Activated naive CD8-positive, alpha-beta T cell (primary cell): Measurements from ENCODE around the gene MAD1L1.

Source experiments
- H3K27ac Mint-ChIP-seq: one replicate; pipeline ENCODE4 v1.8.0; 2021; ENCODE audit warnings: mixed read lengths
- H3K27me3 Mint-ChIP-seq: one replicate; pipeline ENCODE4 v1.8.0; 2021; ENCODE audit warnings: mixed read lengths
- H3K36me3 Mint-ChIP-seq: one replicate; pipeline ENCODE4 v1.8.0; 2021; ENCODE audit warnings: mixed read lengths
- H3K4me1 Mint-ChIP-seq: one replicate; pipeline ENCODE4 v1.8.0; 2021; ENCODE audit warnings: low read depth, mixed read lengths
- H3K4me3 Mint-ChIP-seq: one replicate; pipeline ENCODE4 v1.8.0; 2021; ENCODE audit warnings: mild to moderate bottlenecking, mixed read lengths
- H3K9me3 Mint-ChIP-seq: one replicate; pipeline ENCODE4 v1.8.0; 2021; ENCODE audit warnings: low read depth, mixed read lengths

Gene MAD1L1

DNA sequence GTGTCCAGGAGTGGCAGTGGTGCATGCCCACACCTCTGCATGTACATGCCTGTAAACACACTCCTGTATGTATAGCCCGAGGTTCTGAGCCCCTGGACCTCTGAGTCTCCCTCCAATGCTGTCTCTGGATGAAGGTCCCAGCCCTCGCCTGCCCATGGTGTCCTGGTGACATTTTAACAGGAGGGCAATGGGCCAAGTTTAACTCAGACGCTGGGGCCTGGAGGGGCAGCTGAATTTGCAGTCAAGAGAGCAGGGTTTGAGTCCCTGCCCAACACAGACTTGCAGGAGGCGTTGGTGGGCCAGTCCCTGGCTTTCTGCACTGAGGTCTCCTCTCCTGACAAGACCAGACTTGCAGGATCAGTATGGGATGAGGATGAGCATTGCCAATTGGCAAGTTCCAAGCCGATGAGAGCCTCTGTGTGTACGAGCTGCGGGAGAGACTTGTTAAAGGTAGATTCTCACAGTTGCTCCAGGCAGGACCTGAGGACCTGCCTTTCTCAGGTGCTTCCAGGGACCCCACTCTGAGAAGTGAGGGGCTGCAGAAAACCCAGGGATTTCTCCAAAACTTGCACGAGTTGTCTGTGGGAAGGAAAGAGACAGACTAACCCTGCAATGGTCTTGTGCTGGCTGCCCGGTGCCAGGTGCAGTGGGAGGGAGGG, 420.8 kb downstream of the MAD1L1 start:
- H3K4me1 Mint-ChIP-seq: peaks cover 3% of the 10 kb centered on the region
- no peak overlapping the region for H3K4me3 Mint-ChIP-seq
- no peaks in the 10 kb centered on the region for H3K36me3 Mint-ChIP-seq
- H3K27me3 Mint-ChIP-seq: no peaks in the 10 kb centered on the region
- no peak overlapping the region for H3K27ac Mint-ChIP-seq
- H3K9me3 Mint-ChIP-seq: no peaks in the 10 kb centered on the region

DNA sequence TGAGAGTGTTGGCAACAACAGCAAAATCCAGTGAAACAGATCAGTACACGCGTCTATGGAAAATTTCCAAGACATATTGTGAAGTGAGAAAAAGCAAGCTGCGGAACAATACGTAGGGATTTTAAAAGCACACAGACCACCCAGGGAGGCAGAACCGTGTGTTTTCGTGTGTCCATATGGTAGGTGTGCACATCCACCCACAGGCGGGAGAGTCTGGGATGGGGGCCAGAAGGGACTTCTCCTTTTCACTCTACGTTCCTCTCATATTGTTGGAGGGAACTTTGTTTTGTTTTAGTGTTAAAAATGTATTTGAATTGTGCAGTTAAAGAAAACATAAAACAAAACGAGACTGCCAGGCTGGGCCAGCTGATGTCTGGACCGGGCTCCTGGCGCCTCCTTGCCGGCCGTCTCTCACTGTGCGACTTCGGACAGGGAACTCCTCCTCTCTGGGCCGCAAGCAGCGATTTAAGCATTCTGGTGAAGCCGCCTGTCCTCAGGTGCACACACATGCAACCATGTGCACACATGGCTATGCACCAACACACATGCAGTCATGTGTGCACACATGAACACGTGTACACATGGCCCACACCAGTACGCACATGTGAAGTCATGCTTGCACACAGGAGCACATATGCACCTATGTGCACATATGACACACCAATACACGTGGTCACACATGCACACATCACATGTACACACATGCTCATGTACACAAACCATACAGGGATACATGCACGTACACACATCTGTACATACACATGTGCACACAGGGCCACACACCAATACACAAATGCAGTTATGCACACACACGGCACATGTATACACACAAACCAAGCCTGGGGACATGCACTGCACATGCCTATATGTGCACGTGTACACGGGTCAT, 421.5 kb downstream of the MAD1L1 start:
- no peaks in the 10 kb centered on the region for H3K9me3 Mint-ChIP-seq
- peaks cover 3% of the 10 kb centered on the region for H3K4me1 Mint-ChIP-seq
- no peaks in the 10 kb centered on the region for H3K36me3 Mint-ChIP-seq
- H3K4me3 Mint-ChIP-seq: no peak overlapping the region
- H3K27ac Mint-ChIP-seq: no peak overlapping the region
- no peaks in the 10 kb centered on the region for H3K27me3 Mint-ChIP-seq

DNA sequence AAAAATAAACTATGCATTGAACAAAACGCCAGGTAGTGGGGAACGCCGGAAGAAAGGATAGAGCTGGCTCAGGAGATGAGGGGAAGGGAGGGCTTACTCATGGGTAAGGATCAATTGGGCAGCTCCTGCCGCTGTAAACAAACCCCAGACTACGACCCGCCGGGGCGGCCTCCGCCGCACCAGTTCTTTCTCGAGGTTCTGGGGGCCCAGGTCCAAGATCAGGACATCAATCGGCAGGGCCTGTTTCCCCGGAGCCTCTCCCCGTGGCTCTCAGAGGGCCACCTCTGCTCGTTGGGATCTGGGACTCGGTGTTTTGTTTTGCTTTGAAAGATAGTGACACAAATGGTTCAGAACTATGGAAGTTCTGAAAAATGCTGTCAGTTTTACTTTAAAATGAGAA, 422.2 kb downstream of the MAD1L1 start:
- H3K9me3 Mint-ChIP-seq: no peaks in the 10 kb centered on the region
- H3K4me1 Mint-ChIP-seq: peaks cover 3% of the 10 kb centered on the region
- no peak overlapping the region for H3K4me3 Mint-ChIP-seq
- no peaks in the 10 kb centered on the region for H3K36me3 Mint-ChIP-seq
- no peaks in the 10 kb centered on the region for H3K27me3 Mint-ChIP-seq
- no peak overlapping the region for H3K27ac Mint-ChIP-seq

DNA sequence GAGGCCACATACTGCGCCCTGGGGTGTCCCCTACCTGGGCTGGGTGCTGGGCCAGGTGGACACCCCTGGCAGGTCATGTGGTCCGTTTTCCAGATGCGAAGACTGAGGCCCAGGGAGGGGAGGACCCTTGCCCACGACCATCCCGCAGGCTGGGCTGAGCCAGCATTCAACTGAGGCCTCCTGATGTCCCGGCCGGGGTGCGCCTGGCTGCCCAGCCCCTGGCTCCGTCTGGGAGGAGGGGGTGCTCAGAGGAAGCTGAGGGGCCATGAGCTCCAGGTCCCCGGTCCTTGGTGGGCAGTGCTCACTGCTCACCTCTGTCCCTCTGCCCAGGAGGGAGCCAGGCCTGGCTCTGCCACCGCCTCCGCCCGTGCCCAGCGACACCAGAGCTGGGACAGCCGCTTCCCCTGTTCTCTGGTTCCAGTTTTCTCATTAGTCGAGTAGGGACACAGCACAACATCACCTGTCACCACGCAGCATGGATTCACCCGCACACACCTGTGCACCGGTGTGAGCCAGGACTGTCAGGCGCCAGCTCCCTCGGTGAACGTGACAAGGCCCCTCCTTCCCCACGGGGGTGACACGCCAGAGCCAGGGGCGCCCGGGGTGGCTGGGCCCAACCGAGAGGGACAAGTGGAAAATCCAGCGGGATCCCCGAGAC, 423.0 kb downstream of the MAD1L1 start:
- H3K27ac Mint-ChIP-seq: no peak overlapping the region

GRCh38 chr7:1809070-1809469, 423.7 kb downstream of the MAD1L1 start:
- no peak overlapping the region for H3K27ac Mint-ChIP-seq
- peaks cover 3% of the 10 kb centered on the region for H3K4me1 Mint-ChIP-seq
- H3K27me3 Mint-ChIP-seq: no peaks in the 10 kb centered on the region
- no peaks in the 10 kb centered on the region for H3K36me3 Mint-ChIP-seq
- H3K9me3 Mint-ChIP-seq: no peaks in the 10 kb centered on the region
- H3K4me3 Mint-ChIP-seq: no peak overlapping the region

More for the DNA sequence above, 423.0 kb downstream of the MAD1L1 start:
- Mint-ChIP-seq H3K27me3 (no peaks in the 10 kb centered on the region), H3K9me3 (no peaks in the 10 kb centered on the region), H3K4me1 (peaks cover 3% of the 10 kb centered on the region), H3K4me3 (no peak overlapping the region), H3K36me3 (no peaks in the 10 kb centered on the region)

- Mint-ChIP-seq H3K36me3 (no peaks in the 10 kb centered on the region), H3K27me3 (no peaks in the 10 kb centered on the region), H3K9me3 (no peaks in the 10 kb centered on the region), H3K4me1 (peaks cover 3% of the 10 kb centered on the region), H3K27ac (no peak overlapping the region), H3K4me3 (no peak overlapping the region)
Observed at GRCh38 chr7:1807821-1808600, 424.7 kb downstream of the MAD1L1 start.

GRCh38 chr7:1806354-1806753, 426.4 kb downstream of the MAD1L1 start:
- Mint-ChIP-seq H3K9me3 (no peaks in the 10 kb centered on the region), H3K36me3 (no peaks in the 10 kb centered on the region), H3K27me3 (no peaks in the 10 kb centered on the region), H3K4me3 (no peak overlapping the region), H3K4me1 (no peaks in the 10 kb centered on the region), H3K27ac (no peak overlapping the region)

DNA sequence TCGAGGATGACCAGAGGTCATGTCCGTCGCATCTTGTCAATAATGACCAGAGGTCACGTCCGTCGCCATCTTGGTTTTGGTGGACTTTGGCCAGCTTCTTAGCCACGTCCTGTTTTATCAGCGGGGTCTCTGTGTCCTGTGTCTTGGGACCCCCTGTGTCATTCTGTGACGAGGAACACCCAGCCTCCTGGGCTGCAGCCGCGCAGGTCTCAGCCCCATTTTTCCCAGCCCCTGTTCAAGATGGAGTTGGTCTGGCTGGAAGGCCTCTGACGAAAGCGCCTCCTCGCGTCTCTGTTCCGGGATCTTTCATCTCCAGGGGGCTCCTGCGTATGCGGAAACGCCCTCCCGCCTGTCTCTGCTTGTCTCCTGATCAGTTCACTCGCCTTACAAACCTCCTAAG, 428.4 kb downstream of the MAD1L1 start:
- H3K27ac Mint-ChIP-seq: no peak overlapping the region
- no peak overlapping the region for H3K4me3 Mint-ChIP-seq
- H3K36me3 Mint-ChIP-seq: no peaks in the 10 kb centered on the region
- no peaks in the 10 kb centered on the region for H3K4me1 Mint-ChIP-seq
- no peaks in the 10 kb centered on the region for H3K9me3 Mint-ChIP-seq
- H3K27me3 Mint-ChIP-seq: no peaks in the 10 kb centered on the region

DNA sequence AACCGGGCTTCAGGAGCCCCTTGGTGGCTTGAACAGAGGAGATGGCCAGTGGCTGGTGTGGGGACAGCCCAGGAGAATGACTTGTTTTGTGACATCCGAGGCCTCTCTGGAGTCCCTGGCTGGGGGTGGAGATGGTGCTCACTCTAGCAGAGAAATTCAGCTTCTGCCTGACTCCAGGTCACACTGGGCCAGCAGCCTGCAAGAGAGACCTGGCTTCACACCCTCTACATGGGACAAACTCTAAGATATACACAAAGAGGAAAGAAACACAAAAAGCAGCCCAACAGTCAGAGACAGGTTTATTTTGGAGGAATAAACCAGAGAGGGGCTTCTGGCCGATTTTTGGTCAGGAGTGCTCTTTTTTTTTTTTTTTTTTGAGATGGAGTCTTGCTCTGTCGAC, 429.8 kb downstream of the MAD1L1 start:
- H3K27ac Mint-ChIP-seq: no peak overlapping the region
- H3K4me3 Mint-ChIP-seq: no peak overlapping the region
- H3K9me3 Mint-ChIP-seq: no peaks in the 10 kb centered on the region
- H3K4me1 Mint-ChIP-seq: no peaks in the 10 kb centered on the region
- no peaks in the 10 kb centered on the region for H3K27me3 Mint-ChIP-seq
- no peaks in the 10 kb centered on the region for H3K36me3 Mint-ChIP-seq

- no peaks in the 10 kb centered on the region for H3K9me3 Mint-ChIP-seq
- H3K4me3 Mint-ChIP-seq: no peak overlapping the region
- H3K27me3 Mint-ChIP-seq: peaks cover 2% of the 10 kb centered on the region
- no peak overlapping the region for H3K27ac Mint-ChIP-seq
- no peaks in the 10 kb centered on the region for H3K36me3 Mint-ChIP-seq
- no peaks in the 10 kb centered on the region for H3K4me1 Mint-ChIP-seq
Observed at GRCh38 chr7:1800902-1801301, 431.8 kb downstream of the MAD1L1 start.

DNA sequence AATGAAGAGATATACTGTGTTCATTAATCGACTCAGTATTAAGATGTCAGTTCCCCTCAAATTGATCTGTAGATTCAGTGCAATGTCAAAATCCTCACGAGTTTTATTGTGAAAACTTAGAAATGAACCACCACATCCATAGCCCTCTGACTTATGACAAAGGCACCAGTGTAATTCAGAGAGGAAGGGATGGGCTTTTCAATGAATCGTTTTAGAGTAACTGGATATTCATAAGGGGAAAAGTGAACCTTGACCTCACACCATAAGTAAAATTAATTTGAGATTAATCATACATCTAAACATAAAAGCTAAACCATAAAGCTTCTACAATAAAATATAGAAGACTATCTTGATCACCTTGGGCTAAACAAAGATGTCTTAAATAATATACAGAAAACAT, 434.6 kb downstream of the MAD1L1 start:
- H3K4me3 Mint-ChIP-seq: no peak overlapping the region
- H3K27me3 Mint-ChIP-seq: peaks cover 5% of the 10 kb centered on the region
- no peaks in the 10 kb centered on the region for H3K4me1 Mint-ChIP-seq
- H3K9me3 Mint-ChIP-seq: peaks cover 9% of the 10 kb centered on the region
- peaks cover 6% of the 10 kb centered on the region for H3K36me3 Mint-ChIP-seq
- no peak overlapping the region for H3K27ac Mint-ChIP-seq

DNA sequence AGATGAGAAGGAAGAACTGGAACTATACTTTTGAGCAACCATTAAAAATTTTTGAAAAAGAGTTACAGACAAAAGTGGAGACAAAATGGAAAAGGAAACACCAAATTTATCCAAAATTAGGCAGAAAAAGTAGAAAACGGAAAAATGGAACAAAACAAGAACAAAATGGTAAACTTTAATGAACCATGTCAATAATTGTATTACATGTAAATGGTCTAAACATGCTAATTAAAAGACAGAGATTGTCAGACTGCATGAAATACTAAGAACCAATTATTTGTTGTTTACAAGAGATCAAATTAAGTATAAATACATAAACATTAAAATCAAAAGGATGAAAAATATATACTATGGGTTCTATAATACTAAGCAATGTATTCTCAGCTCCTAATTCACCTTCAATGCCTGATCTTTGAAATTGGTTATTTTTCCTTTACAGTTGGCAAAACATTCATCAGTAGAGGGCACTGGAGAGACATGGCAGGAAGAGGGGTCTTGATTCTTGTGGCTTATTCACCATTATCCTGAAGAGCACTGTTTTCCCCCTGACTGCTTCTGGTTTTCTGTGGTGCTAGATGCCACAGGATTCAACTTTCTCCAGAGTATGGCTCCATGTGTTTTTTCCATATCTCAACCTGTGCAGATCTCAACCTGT, 437.7 kb downstream of the MAD1L1 start:
- no peak overlapping the region for H3K4me3 Mint-ChIP-seq
- peaks cover 9% of the 10 kb centered on the region for H3K9me3 Mint-ChIP-seq
- peaks cover 6% of the 10 kb centered on the region for H3K27me3 Mint-ChIP-seq
- H3K4me1 Mint-ChIP-seq: no peaks in the 10 kb centered on the region
- H3K27ac Mint-ChIP-seq: no peak overlapping the region
- peaks cover 8% of the 10 kb centered on the region for H3K36me3 Mint-ChIP-seq

DNA sequence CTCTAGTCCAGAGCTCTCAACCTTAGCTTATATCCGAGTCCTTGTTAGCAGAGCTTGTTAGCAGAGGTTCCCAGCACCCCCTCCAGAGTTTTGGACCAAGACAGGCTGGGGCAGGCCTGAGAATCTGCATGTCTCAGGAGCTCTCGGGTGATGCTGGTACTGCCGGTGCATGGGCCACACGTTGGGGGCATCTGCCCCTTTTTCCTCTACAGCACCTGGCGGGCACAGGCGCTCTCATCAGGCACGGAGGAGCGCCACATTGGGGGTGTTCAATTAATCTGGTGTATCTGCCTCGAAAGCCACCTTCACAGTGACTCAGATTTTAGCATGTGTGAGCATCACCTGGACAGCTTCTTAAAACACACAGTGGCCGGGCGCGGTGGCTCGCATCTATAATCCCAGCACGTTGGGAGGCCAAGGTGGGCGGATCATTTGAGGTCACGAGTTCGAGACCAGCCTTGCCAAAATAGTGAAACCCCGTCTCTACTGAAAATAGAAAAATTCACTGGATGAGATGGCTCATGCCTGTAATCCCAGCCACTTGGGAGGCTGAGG, 445.0 kb downstream of the MAD1L1 start:
- peaks cover 7% of the 10 kb centered on the region for H3K4me1 Mint-ChIP-seq
- no peak overlapping the region for H3K27ac Mint-ChIP-seq
- peaks cover 6% of the 10 kb centered on the region for H3K27me3 Mint-ChIP-seq
- H3K9me3 Mint-ChIP-seq: no peaks in the 10 kb centered on the region
- no peak overlapping the region for H3K4me3 Mint-ChIP-seq
- H3K36me3 Mint-ChIP-seq: peaks cover 2% of the 10 kb centered on the region

GRCh38 chr7:1787241-1787640, 445.5 kb downstream of the MAD1L1 start:
- no peak overlapping the region for H3K27ac Mint-ChIP-seq
- peaks cover 4% of the 10 kb centered on the region for H3K27me3 Mint-ChIP-seq
- no peaks in the 10 kb centered on the region for H3K36me3 Mint-ChIP-seq
- H3K4me1 Mint-ChIP-seq: peaks cover 7% of the 10 kb centered on the region
- H3K9me3 Mint-ChIP-seq: no peaks in the 10 kb centered on the region
- no peak overlapping the region for H3K4me3 Mint-ChIP-seq
